HepG2 (cell line): Measurements from ENCODE around the gene NDOR1. TPM values are rescaled to one million over a fixed set of nuclear protein-coding genes. Genes with fewer than 3 reads are reported as not detected.

ENCODE experiments used
- ATF1 ChIP-seq: IDR thresholded peaks from 2 replicates; pipeline ENCODE4 v1.6.1; 2016; ENCODE audit warnings: mild to moderate bottlenecking, control low read depth
- ATF3 ChIP-seq: sonication (generic); formaldehyde crosslinking; IDR thresholded peaks from 2 replicates; pipeline ENCODE4 v1.4.0; 2020; ENCODE audit warnings: missing genetic modification reagents
- CBX1 ChIP-seq: IDR thresholded peaks from one replicate; pipeline ENCODE4 v1.6.1; 2016; ENCODE audit warnings: antibody characterized with exemption, low read depth
- CCDC6 ChIP-seq: sonication (generic); formaldehyde crosslinking; IDR thresholded peaks from 2 replicates; pipeline ENCODE4 v1.8.1; 2022; ENCODE audit warnings: mild to moderate bottlenecking, missing genetic modification reagents, moderate library complexity
- FOXO1 ChIP-seq: sonication (generic); formaldehyde crosslinking; IDR thresholded peaks from 2 replicates; pipeline ENCODE4 v1.4.0; 2020; ENCODE audit warnings: missing genetic modification reagents
- KLF13 ChIP-seq: sonication (generic); formaldehyde crosslinking; IDR thresholded peaks from 2 replicates; pipeline ENCODE4 v1.4.0; 2020; ENCODE audit warnings: mild to moderate bottlenecking, missing genetic modification reagents
- MAZ ChIP-seq, 2 experiments: sonication (generic) in 1 of 2; formaldehyde crosslinking in 1 of 2; IDR thresholded peaks; 2 replicates each; pipeline versions ENCODE4 v1.5.0 to v1.6.1; 2012 to 2020; ENCODE audit warnings: low read depth in 2 of 2, mild to moderate bottlenecking in 2 of 2, borderline replicate concordance in 1 of 2, improper control_type of control experiment in 1 of 2, low read length in 1 of 2, missing genetic modification reagents in 1 of 2, moderate library complexity in 1 of 2
- MBD4 ChIP-seq: IDR thresholded peaks from 2 replicates; pipeline ENCODE4 v1.6.1; 2012; ENCODE audit warnings: low read length, inconsistent platforms, borderline replicate concordance
- NFE2 ChIP-seq: sonication (generic); formaldehyde crosslinking; IDR thresholded peaks from 2 replicates; pipeline ENCODE4 v1.4.0; 2020; ENCODE audit warnings: missing genetic modification reagents
- PAWR ChIP-seq: sonication (generic); formaldehyde crosslinking; IDR thresholded peaks from 2 replicates; pipeline ENCODE4 v1.4.0; 2020; ENCODE audit warnings: missing genetic modification reagents, mild to moderate bottlenecking, borderline replicate concordance
- RFX1 ChIP-seq: fragments of 450-650 bp; IDR thresholded peaks from 2 replicates; pipeline ENCODE4 v1.6.1; 2017
- RFX3 ChIP-seq: IDR thresholded peaks from 2 replicates; pipeline ENCODE4 v1.6.1; 2016; ENCODE audit warnings: missing biosample characterization, missing genetic modification reagents
- SALL2 ChIP-seq: sonication (generic); formaldehyde crosslinking; IDR thresholded peaks from 2 replicates; pipeline ENCODE4 v1.8.1; 2023; ENCODE audit warnings: mild to moderate bottlenecking, missing genetic modification reagents, inconsistent platforms
- SKI ChIP-seq: fragments of 450-650 bp; IDR thresholded peaks from one replicate; pipeline ENCODE4 v1.6.1; 2018; ENCODE audit warnings: mild to moderate bottlenecking; ENCODE audit not compliant: partially characterized antibody
- SMAD1 ChIP-seq: sonication (generic); formaldehyde crosslinking; IDR thresholded peaks from 2 replicates; pipeline ENCODE4 v1.4.0; 2020; ENCODE audit warnings: missing genetic modification reagents, low read depth, mild to moderate bottlenecking, borderline replicate concordance
- SP2 ChIP-seq: sonication (generic); formaldehyde crosslinking; IDR thresholded peaks from 2 replicates; pipeline ENCODE4 v1.5.1; 2020; ENCODE audit warnings: mild to moderate bottlenecking, missing genetic modification reagents
- SP4 ChIP-seq: sonication (generic); formaldehyde crosslinking; IDR thresholded peaks from 2 replicates; pipeline ENCODE4 v1.8.1; 2023; ENCODE audit warnings: mild to moderate bottlenecking, missing genetic modification reagents
- TBX3 ChIP-seq: fragments of 450-650 bp; IDR thresholded peaks from 2 replicates; pipeline ENCODE4 v1.6.1; 2017; ENCODE audit warnings: antibody characterized with exemption, mild to moderate bottlenecking, inconsistent platforms, borderline replicate concordance
- TEAD3 ChIP-seq: optimal IDR thresholded peaks from 2 replicates; pipeline ENCODE3; 2016; ENCODE audit warnings: borderline replicate concordance
- TGIF2 ChIP-seq: IDR thresholded peaks from 2 replicates; pipeline ENCODE4 v1.6.1; 2016; ENCODE audit warnings: control low read depth, missing compliant biosample characterization
- ZBTB14 ChIP-seq: sonication (generic); formaldehyde crosslinking; IDR thresholded peaks from 2 replicates; pipeline ENCODE4 v1.4.0; 2020; ENCODE audit warnings: missing genetic modification reagents
- ZBTB7B ChIP-seq: sonication (generic); formaldehyde crosslinking; IDR thresholded peaks from 2 replicates; pipeline ENCODE4 v1.4.0; 2020; ENCODE audit warnings: missing genetic modification reagents
- ZFP37 ChIP-seq: sonication (generic); formaldehyde crosslinking; IDR thresholded peaks from 2 replicates; pipeline ENCODE4 v1.4.0; 2020; ENCODE audit warnings: missing genetic modification reagents, borderline replicate concordance
- ZFP90 ChIP-seq: sonication (generic); formaldehyde crosslinking; IDR thresholded peaks from 2 replicates; pipeline ENCODE4 v1.8.0; 2022; ENCODE audit warnings: missing genetic modification reagents, mild to moderate bottlenecking, inconsistent platforms, borderline replicate concordance
- ZNF329 ChIP-seq: sonication (generic); formaldehyde crosslinking; IDR thresholded peaks from 2 replicates; pipeline ENCODE4 v1.9.0; 2021; ENCODE audit warnings: low read depth, mild to moderate bottlenecking, missing genetic modification reagents
- ZNF333 ChIP-seq: sonication (generic); formaldehyde crosslinking; IDR thresholded peaks from 2 replicates; pipeline ENCODE4 v1.4.0; 2020; ENCODE audit warnings: mild to moderate bottlenecking, missing genetic modification reagents, borderline replicate concordance
- ZNF484 ChIP-seq: sonication (generic); formaldehyde crosslinking; IDR thresholded peaks from 2 replicates; pipeline ENCODE4 v1.5.1; 2020; ENCODE audit warnings: mild to moderate bottlenecking, low read depth, missing genetic modification reagents, borderline replicate concordance
- ZNF577 ChIP-seq: sonication (generic); formaldehyde crosslinking; IDR thresholded peaks from 2 replicates; pipeline ENCODE4 v1.4.0; 2020; ENCODE audit warnings: mild to moderate bottlenecking, low read depth, missing genetic modification reagents, borderline replicate concordance
- ZNF704 ChIP-seq: sonication (generic); formaldehyde crosslinking; IDR thresholded peaks from 2 replicates; pipeline ENCODE4 v1.8.1; 2023; ENCODE audit warnings: mild to moderate bottlenecking, inconsistent platforms, moderate library complexity, missing genetic modification reagents, borderline replicate concordance
- ZNF709 ChIP-seq: sonication (generic); formaldehyde crosslinking; IDR thresholded peaks from 2 replicates; pipeline ENCODE4 v1.5.0; 2020; ENCODE audit warnings: mild to moderate bottlenecking, missing genetic modification reagents
- polyA plus RNA-seq, 8 experiments: library from polyadenylated mRNA; depleted of rRNA in 3 of 8; stranded (reverse) in 7 of 8; unstranded in 1 of 8; fragments of >200 nt; fragmentation: Illumina TruSeq in 4 of 8; extraction: Trizol in 4 of 8; gene quantifications; 2 replicates each; pipeline versions ENCODE4 v1.2.1 to v1.2.3, GENCODE V29; 2011 to 2016; ENCODE audit warnings: low read depth in 4 of 8, missing spikeins in 1 of 8, mixed read lengths in 1 of 8; ENCODE audit not compliant: insufficient read depth in 1 of 8
- total RNA-seq, 5 experiments: library from RNA; depleted of rRNA; stranded (reverse); fragments of >200 nt; fragmentation: Illumina TruSeq; extraction: Trizol; gene quantifications; 2 replicates each; pipeline ENCODE4 v1.2.3, GENCODE V29; 2016; ENCODE audit warnings: low read depth in 1 of 5

NDOR1 gene
- total and polyA plus RNA-seq, 2 of the 13 experiments (the other 11 are each of a cell fraction or from before 2014, with no cell fraction given) = 3.6 to 8.7 TPM

- TF ChIP-seq ATF3 (CRISPR knock-in tag) (peak; percentile 66), SMAD1 (no peak), MAZ (IDR thresholded peaks at IDR 0.05; ENCODE audit: borderline replicate concordance, low read depth, low read length) (peak; percentile 41; the same call in 1 of the 2 replicates), MAZ (CRISPR knock-in tag; IDR thresholded peaks at IDR 0.05; ENCODE audit: low read depth) (peak; percentile 52; the same call in 1 of the 2 replicates), ATF1 (CRISPR knock-in tag) (no peak), CCDC6 (CRISPR knock-in tag) (no peak), ZNF709 (CRISPR knock-in tag) (no peak), ZNF329 (peak; percentile 73; the same call in 1 of the 2 replicates), TGIF2 (peak; percentile 53), TBX3 (no peak; the same call in 1 of the 2 replicates), SALL2 (CRISPR knock-in tag) (peak; percentile 59; the same call in 1 of the 2 replicates), SP2 (peak; percentile 98), TEAD3 (CRISPR knock-in tag) (peak; percentile 71), ZNF333 (CRISPR knock-in tag) (no peak), ZFP90 (no peak), ZNF577 (CRISPR knock-in tag) (no peak), PAWR (CRISPR knock-in tag) (no peak), ZNF704 (CRISPR knock-in tag) (no peak), NFE2 (no peak), ZFP37 (CRISPR knock-in tag) (0 out of 2 replicates have a peak, but pooled peaks have one; percentile 60), SKI (peak; percentile 8), CBX1 (peak; percentile 97), ZBTB7B (no peak), KLF13 (CRISPR knock-in tag) (no peak), ZNF484 (CRISPR knock-in tag) (no peak), RFX1 (peak; percentile 80; the same call in 1 of the 2 replicates), RFX3 (no peak), SP4 (CRISPR knock-in tag) (peak; percentile 83), MBD4 (no peak), ZBTB14 (CRISPR knock-in tag) (peak; percentile 31; the same call in 1 of the 2 replicates), FOXO1 (CRISPR knock-in tag) (peak; percentile 78)
These were observed 35.5 kb downstream of the NDOR1 start, which contains the start of gene TUBB4B (continued) for GRCh38 chr9:137240841-137241489.
